ENCODE results near the gene NRXN3. TPM values are rescaled to one million over a fixed set of nuclear protein-coding genes. Genes with fewer than 3 reads are reported as not detected.

Gene NRXN3
- total RNA-seq, 1 donor from 2014 or later = 5.9 TPM

GRCh38 chr14:78970677-78971076, 800.5 kb downstream of the NRXN3 start:
- H3K9me3 Mint-ChIP-seq = peaks cover 8% of the 10 kb centered on the region
- Histone ChIP-seq H3K4me1 (peaks cover 17% of the 10 kb centered on the region), H2AFZ (replicated peaks) (no peak overlapping the region), H3K79me2 (ENCODE audit: low read depth) (no peaks in the 10 kb centered on the region), H3K9me3 (ENCODE audit: low read depth) (no peaks in the 10 kb centered on the region), H3K36me3 (no peaks in the 10 kb centered on the region), H3F3A (ENCODE audit: low read depth) (no peaks in the 10 kb centered on the region), H3K27me3 (no peaks in the 10 kb centered on the region), H4K20me1 (ENCODE audit: low read depth) (no peaks in the 10 kb centered on the region), H3K4me3 (no peak overlapping the region), H3K9ac (no peak overlapping the region), H3K4me2 (peak overlapping the region; percentile 23), H3K27ac (no peak overlapping the region)
- H3K36me3 Mint-ChIP-seq = peaks cover 2% of the 10 kb centered on the region
- TF ChIP-seq EZH2phosphoT487 (IDR thresholded peaks at IDR 0.05) = no peak
- TF ChIP-seq, protein P1, sequence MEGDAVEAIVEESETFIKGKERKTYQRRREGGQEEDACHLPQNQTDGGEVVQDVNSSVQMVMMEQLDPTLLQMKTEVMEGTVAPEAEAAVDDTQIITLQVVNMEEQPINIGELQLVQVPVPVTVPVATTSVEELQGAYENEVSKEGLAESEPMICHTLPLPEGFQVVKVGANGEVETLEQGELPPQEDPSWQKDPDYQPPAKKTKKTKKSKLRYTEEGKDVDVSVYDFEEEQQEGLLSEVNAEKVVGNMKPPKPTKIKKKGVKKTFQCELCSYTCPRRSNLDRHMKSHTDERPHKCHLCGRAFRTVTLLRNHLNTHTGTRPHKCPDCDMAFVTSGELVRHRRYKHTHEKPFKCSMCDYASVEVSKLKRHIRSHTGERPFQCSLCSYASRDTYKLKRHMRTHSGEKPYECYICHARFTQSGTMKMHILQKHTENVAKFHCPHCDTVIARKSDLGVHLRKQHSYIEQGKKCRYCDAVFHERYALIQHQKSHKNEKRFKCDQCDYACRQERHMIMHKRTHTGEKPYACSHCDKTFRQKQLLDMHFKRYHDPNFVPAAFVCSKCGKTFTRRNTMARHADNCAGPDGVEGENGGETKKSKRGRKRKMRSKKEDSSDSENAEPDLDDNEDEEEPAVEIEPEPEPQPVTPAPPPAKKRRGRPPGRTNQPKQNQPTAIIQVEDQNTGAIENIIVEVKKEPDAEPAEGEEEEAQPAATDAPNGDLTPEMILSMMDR (IDR thresholded peaks at IDR 0.05) = no peak
- TF ChIP-seq EZH2 (IDR thresholded peaks at IDR 0.05) = no peak
- H3K27ac Mint-ChIP-seq = peak overlapping the region; percentile 83
- H3K4me1 Mint-ChIP-seq = peaks cover 7% of the 10 kb centered on the region
- peaks cover 7% of the 10 kb centered on the region for H3K27me3 Mint-ChIP-seq (ENCODE audit: insufficient read depth, low read depth)
- peak; percentile 31 for DNase-seq (ENCODE audit: low spot score)
- no peak overlapping the region for H3K4me3 Mint-ChIP-seq

DNA sequence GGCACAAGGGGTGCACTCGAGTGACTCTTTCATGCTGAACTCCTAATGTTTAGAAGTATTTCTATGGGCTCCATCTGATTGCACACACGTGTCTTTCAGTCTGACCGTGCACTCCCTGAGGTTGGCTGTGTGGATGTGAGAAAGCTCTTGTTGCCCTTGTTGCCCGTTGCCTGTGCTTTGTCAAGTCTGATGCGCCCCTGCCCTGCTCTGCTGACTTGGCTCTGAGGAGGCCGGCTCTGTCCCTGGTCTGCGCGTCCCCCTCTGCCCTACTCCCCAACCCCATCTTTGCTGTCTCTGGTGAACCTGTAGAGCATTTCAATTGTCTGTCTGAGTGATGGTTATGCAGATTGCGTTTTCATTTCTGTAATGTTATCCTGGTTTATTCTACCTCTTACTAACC, 802.3 kb downstream of the NRXN3 start:
- Histone ChIP-seq H3K4me3 (no peak overlapping the region), H3K36me3 (no peaks in the 10 kb centered on the region), H2AFZ (replicated peaks) (no peak overlapping the region), H3K9me3 (ENCODE audit: low read depth) (no peaks in the 10 kb centered on the region), H3K4me1 (peaks cover 17% of the 10 kb centered on the region), H3K4me2 (no peak overlapping the region), H3K9ac (no peak overlapping the region), H3K79me2 (ENCODE audit: low read depth) (no peaks in the 10 kb centered on the region), H3K27me3 (no peaks in the 10 kb centered on the region), H4K20me1 (ENCODE audit: low read depth) (no peaks in the 10 kb centered on the region), H3K27ac (no peak overlapping the region), H3F3A (ENCODE audit: low read depth) (no peaks in the 10 kb centered on the region)
- Mint-ChIP-seq H3K36me3 (peaks cover 2% of the 10 kb centered on the region), H3K27me3 (ENCODE audit: insufficient read depth, low read depth) (peaks cover 9% of the 10 kb centered on the region), H3K9me3 (peaks cover 16% of the 10 kb centered on the region), H3K27ac (no peak overlapping the region), H3K4me1 (peaks cover 7% of the 10 kb centered on the region), H3K4me3 (no peak overlapping the region)
- no peak for TF ChIP-seq EZH2 (IDR thresholded peaks at IDR 0.05)
- TF ChIP-seq EZH2phosphoT487 (IDR thresholded peaks at IDR 0.05) = no peak
- TF ChIP-seq, protein P1 (IDR thresholded peaks at IDR 0.05) = no peak
- DNase-seq (ENCODE audit: low spot score) = no peak

GRCh38 chr14:78974691-78975090, 804.5 kb downstream of the NRXN3 start:
- Histone ChIP-seq H3K27ac (no peak overlapping the region), H3K9me3 (ENCODE audit: low read depth) (no peaks in the 10 kb centered on the region), H3K4me2 (no peak overlapping the region), H4K20me1 (ENCODE audit: low read depth) (no peaks in the 10 kb centered on the region), H3K4me1 (peaks cover 13% of the 10 kb centered on the region), H3K79me2 (ENCODE audit: low read depth) (no peaks in the 10 kb centered on the region), H3F3A (ENCODE audit: low read depth) (no peaks in the 10 kb centered on the region), H3K36me3 (no peaks in the 10 kb centered on the region), H2AFZ (replicated peaks) (no peak overlapping the region), H3K27me3 (no peaks in the 10 kb centered on the region), H3K4me3 (no peak overlapping the region), H3K9ac (no peak overlapping the region)
- H3K27ac Mint-ChIP-seq = no peak overlapping the region
- no peak for DNase-seq (ENCODE audit: low spot score)
- H3K36me3 Mint-ChIP-seq = peaks cover 2% of the 10 kb centered on the region
- peaks cover 9% of the 10 kb centered on the region for H3K27me3 Mint-ChIP-seq (ENCODE audit: insufficient read depth, low read depth)
- H3K4me3 Mint-ChIP-seq = no peak overlapping the region
- peaks cover 7% of the 10 kb centered on the region for H3K4me1 Mint-ChIP-seq
- TF ChIP-seq, protein P1 (IDR thresholded peaks at IDR 0.05) = no peak
- TF ChIP-seq EZH2phosphoT487 (IDR thresholded peaks at IDR 0.05) (no peak), EZH2 (IDR thresholded peaks at IDR 0.05) (no peak)
- H3K9me3 Mint-ChIP-seq = peaks cover 16% of the 10 kb centered on the region
